Glutamatergic neuron (in vitro differentiated cells): Measurements from ENCODE around the gene D2HGDH. TPM values are rescaled to one million over a fixed set of nuclear protein-coding genes. Genes with fewer than 3 reads are reported as not detected.
"Not testable (repeated sequence)": the region's sequence is repeated elsewhere in the genome, so short reads cannot be mapped to it uniquely, and the experiment has no call there.

Source experiments
- DNase-seq: peaks from one replicate; pipeline ENCODE4 v3.0.0; 2022
- H3K27ac Mint-ChIP-seq: one replicate; pipeline ENCODE4 v1.8.0; 2020; ENCODE audit warnings: mild to moderate bottlenecking, mixed read lengths, inconsistent platforms; ENCODE audit not compliant: unreplicated experiment
- H3K27me3 Mint-ChIP-seq: one replicate; pipeline ENCODE4 v1.8.0; 2020; ENCODE audit warnings: mild to moderate bottlenecking, moderate library complexity, mixed read lengths, inconsistent platforms; ENCODE audit not compliant: unreplicated experiment
- H3K36me3 Mint-ChIP-seq: one replicate; pipeline ENCODE4 v1.8.0; 2020; ENCODE audit warnings: mild to moderate bottlenecking, mixed read lengths, inconsistent platforms; ENCODE audit not compliant: unreplicated experiment
- H3K4me1 Mint-ChIP-seq: one replicate; pipeline ENCODE4 v1.8.0; 2020; ENCODE audit warnings: mild to moderate bottlenecking, low read depth, mixed read lengths, inconsistent platforms; ENCODE audit not compliant: unreplicated experiment
- H3K4me3 Mint-ChIP-seq: one replicate; pipeline ENCODE4 v1.8.0; 2020; ENCODE audit warnings: mild to moderate bottlenecking, mixed read lengths, inconsistent platforms; ENCODE audit not compliant: unreplicated experiment
- H3K9me3 Mint-ChIP-seq: one replicate; pipeline ENCODE4 v1.8.0; 2020; ENCODE audit warnings: mild to moderate bottlenecking, moderate library complexity, mixed read lengths, inconsistent platforms; ENCODE audit not compliant: unreplicated experiment
- CTCF ChIP-seq: fragments of 200-600 bp; sonication (generic); IDR thresholded peaks from one replicate; pipeline ENCODE4 v1.5.0; 2021; ENCODE audit not compliant: partially characterized antibody, unreplicated experiment
- total RNA-seq: library from RNA; stranded (reverse); fragmentation: NEBNext Ultra II Directional; extraction: Animal tissue kit (Norgen Biotek cat#: 25700); gene quantifications from one replicate; pipeline ENCODE4 v1.2.1, GENCODE V29; 2021; ENCODE audit not compliant: unreplicated experiment

D2HGDH gene
- total RNA-seq, 1 donor from 2014 or later = 12.5 TPM

GRCh38 chr2:241738040-241738686 lies 3.7 kb downstream of the D2HGDH start:
- Mint-ChIP-seq H3K9me3 (peaks cover 14% of the 10 kb centered on the region), H3K27ac (no peak overlapping the region), H3K36me3 (no peaks in the 10 kb centered on the region), H3K4me1 (no peaks in the 10 kb centered on the region), H3K4me3 (no peak overlapping the region), H3K27me3 (peaks cover 3% of the 10 kb centered on the region)
- no peak for DNase-seq
- no peak for TF ChIP-seq CTCF

GRCh38 chr2:241739177-241739576 lies 4.7 kb downstream of the D2HGDH start:
- H3K4me3 Mint-ChIP-seq = no peak overlapping the region
- no peak overlapping the region for H3K27ac Mint-ChIP-seq
- peaks cover 14% of the 10 kb centered on the region for H3K9me3 Mint-ChIP-seq
- no peak for TF ChIP-seq CTCF
- H3K4me1 Mint-ChIP-seq = no peaks in the 10 kb centered on the region
- DNase-seq = no peak
- peaks cover 3% of the 10 kb centered on the region for H3K27me3 Mint-ChIP-seq
- no peaks in the 10 kb centered on the region for H3K36me3 Mint-ChIP-seq

- H3K27ac Mint-ChIP-seq = no peak overlapping the region
- peaks cover 3% of the 10 kb centered on the region for H3K27me3 Mint-ChIP-seq
- H3K9me3 Mint-ChIP-seq = peaks cover 14% of the 10 kb centered on the region
- no peak overlapping the region for H3K4me3 Mint-ChIP-seq
- no peak for TF ChIP-seq CTCF
- no peak for DNase-seq
- H3K36me3 Mint-ChIP-seq = no peaks in the 10 kb centered on the region
- H3K4me1 Mint-ChIP-seq = no peaks in the 10 kb centered on the region
Observed at GRCh38 chr2:241739651-241740050, 5.2 kb downstream of the D2HGDH start.

- Mint-ChIP-seq H3K4me1 (no peaks in the 10 kb centered on the region), H3K36me3 (peaks cover 7% of the 10 kb centered on the region), H3K27ac (no peak overlapping the region), H3K4me3 (no peak overlapping the region), H3K27me3 (peaks cover 1% of the 10 kb centered on the region), H3K9me3 (peaks cover 8% of the 10 kb centered on the region)
- TF ChIP-seq CTCF = no peak
- DNase-seq = no peak
Observed at GRCh38 chr2:241741016-241741415, 6.6 kb downstream of the D2HGDH start.

GRCh38 chr2:241742320-241742939 lies 8.0 kb downstream of the D2HGDH start:
- no peak overlapping the region for H3K27ac Mint-ChIP-seq

GRCh38 chr2:241743008-241743407 lies 8.6 kb downstream of the D2HGDH start:
- H3K9me3 Mint-ChIP-seq, H3K4me3 Mint-ChIP-seq, H3K4me1 Mint-ChIP-seq, H3K27me3 Mint-ChIP-seq, H3K27ac Mint-ChIP-seq, DNase-seq: not testable (repeated sequence)
- peaks cover 11% of the 10 kb centered on the region for H3K36me3 Mint-ChIP-seq

More at GRCh38 chr2:241742320-241742939, 8.0 kb downstream of the D2HGDH start:
- Mint-ChIP-seq H3K9me3 (peaks cover 8% of the 10 kb centered on the region), H3K4me3 (no peak overlapping the region), H3K4me1 (no peaks in the 10 kb centered on the region), H3K27me3 (no peaks in the 10 kb centered on the region), H3K36me3 (peaks cover 11% of the 10 kb centered on the region)
- TF ChIP-seq CTCF = no peak
- DNase-seq = no peak
